ENCODE data around the gene NBPF1. TPM values are rescaled to one million over a fixed set of nuclear protein-coding genes. Genes with fewer than 3 reads are reported as not detected.
"Not testable (repeated sequence)": the region's sequence is repeated elsewhere in the genome, so short reads cannot be mapped to it uniquely, and the experiment has no call there.

The NBPF1 gene
- total and polyA plus RNA-seq, 2 donors (not counting 3 experiments of a cell fraction or from before 2014, with no cell fraction given) = 23.0 to 58.4 TPM

DNA sequence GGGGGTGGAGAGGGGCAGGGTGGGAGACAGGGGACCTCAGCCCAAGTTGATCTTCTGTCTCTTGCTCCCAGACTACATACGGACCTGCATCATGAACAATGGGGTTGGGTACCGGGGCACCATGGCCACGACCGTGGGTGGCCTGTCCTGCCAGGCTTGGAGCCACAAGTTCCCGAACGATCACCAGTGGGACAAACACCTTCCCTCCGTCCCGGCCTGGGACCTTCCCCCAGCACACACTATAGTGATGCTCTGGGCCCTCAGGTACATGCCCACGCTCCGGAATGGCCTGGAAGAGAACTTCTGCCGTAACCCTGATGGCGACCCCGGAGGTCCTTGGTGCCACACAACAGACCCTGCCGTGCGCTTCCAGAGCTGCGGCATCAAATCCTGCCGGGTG, 33.4 kb upstream of the NBPF1 start:
- H3K36me3 ChIP-seq (ENCODE audit: control insufficient read depth in 2 of 2, extremely low read depth in 1 of 2, insufficient read depth in 2 of 2, low read length in 2 of 2); dilution Hi-C loops (cut with MboI; ENCODE audit: extremely low pct_ligation_motif_present, low sequenced_read_pairs); H3K9ac ChIP-seq (replicated peaks; ENCODE audit: extremely low read depth, insufficient read depth, low read length); H3K27ac ChIP-seq (ENCODE audit: insufficient read depth, low read depth, low read length); POLR2A ChIA-PET; FAIRE-seq; H3K4me3 ChIP-seq (replicated peaks in 1 of 3; ENCODE audit: insufficient read depth in 1 of 3, low read depth in 1 of 3, low read length in 3 of 3); H3K4me1 ChIP-seq (ENCODE audit: control insufficient read depth, extremely low read depth, insufficient read depth, low read length); H2AFZ ChIP-seq (ENCODE audit: low read depth, low read length); H3K9me1 ChIP-seq (replicated peaks; ENCODE audit: control insufficient read depth, extremely low read depth, insufficient read depth, low read length); H3K9me3 ChIP-seq (replicated peaks; ENCODE audit: control insufficient read depth, insufficient read depth, low read length); BruUV-seq (replicated peaks); H3K27me3 ChIP-seq (ENCODE audit: control insufficient read depth in 2 of 2, insufficient read depth in 2 of 2, low read length in 2 of 2); H3K4me2 ChIP-seq (ENCODE audit: insufficient read depth, low read length); intact Hi-C loops (cut with micrococcal nuclease); DNase-seq (ENCODE audit: low read depth, low spot score); H4K20me1 ChIP-seq (replicated peaks; ENCODE audit: control insufficient read depth, extremely low read depth, insufficient read depth, low read length); CTCF ChIA-PET: not testable (repeated sequence)
- H3K79me2 ChIP-seq (ENCODE audit: control insufficient read depth, insufficient read depth, low read length) = peaks cover 15% of the 10 kb centered on the region

DNA sequence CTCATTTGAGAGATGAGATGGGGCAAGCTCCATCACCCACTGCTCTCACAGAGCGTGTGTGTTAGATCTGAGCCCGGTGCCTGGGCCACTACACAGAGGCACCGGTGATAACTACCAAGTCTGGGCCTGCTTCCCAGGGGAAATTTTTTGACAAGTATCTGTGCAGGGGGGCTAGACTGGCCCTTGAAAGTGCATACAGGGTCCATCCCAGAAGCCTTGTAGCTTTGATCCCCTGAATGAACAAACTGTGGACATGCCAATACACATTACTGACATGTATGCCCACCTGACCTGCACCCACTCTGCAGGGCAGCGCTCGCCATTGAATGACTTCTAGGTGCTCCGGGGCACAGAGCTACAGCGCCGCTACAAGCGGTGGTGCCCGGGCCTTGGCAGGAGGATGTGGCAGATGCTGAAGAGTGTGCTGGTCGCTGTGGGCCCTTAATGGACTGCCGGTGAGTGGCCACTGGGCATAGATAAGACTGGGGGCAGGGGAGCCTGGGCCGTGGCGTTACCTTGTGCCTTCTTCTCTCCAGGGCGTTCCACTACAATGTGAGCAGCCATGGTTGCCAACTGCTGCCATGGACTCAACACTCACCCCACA, 32.8 kb upstream of the NBPF1 start:
- BruUV-seq (replicated peaks); H3K9ac ChIP-seq (replicated peaks; ENCODE audit: extremely low read depth, insufficient read depth, low read length); POLR2A ChIA-PET; H3K9me3 ChIP-seq (replicated peaks; ENCODE audit: control insufficient read depth, insufficient read depth, low read length); intact Hi-C loops (cut with micrococcal nuclease); DNase-seq (ENCODE audit: low read depth, low spot score); H2AFZ ChIP-seq (ENCODE audit: low read depth, low read length); FAIRE-seq; CTCF ChIA-PET; H3K36me3 ChIP-seq (ENCODE audit: control insufficient read depth in 2 of 2, extremely low read depth in 1 of 2, insufficient read depth in 2 of 2, low read length in 2 of 2); dilution Hi-C loops (cut with MboI; ENCODE audit: extremely low pct_ligation_motif_present, low sequenced_read_pairs); H3K9me1 ChIP-seq (replicated peaks; ENCODE audit: control insufficient read depth, extremely low read depth, insufficient read depth, low read length); H3K4me3 ChIP-seq (replicated peaks in 1 of 3; ENCODE audit: insufficient read depth in 1 of 3, low read depth in 1 of 3, low read length in 3 of 3); H3K27ac ChIP-seq (ENCODE audit: insufficient read depth, low read depth, low read length); H3K4me1 ChIP-seq (ENCODE audit: control insufficient read depth, extremely low read depth, insufficient read depth, low read length); H3K27me3 ChIP-seq (ENCODE audit: control insufficient read depth in 2 of 2, insufficient read depth in 2 of 2, low read length in 2 of 2); H4K20me1 ChIP-seq (replicated peaks; ENCODE audit: control insufficient read depth, extremely low read depth, insufficient read depth, low read length); H3K4me2 ChIP-seq (ENCODE audit: insufficient read depth, low read length): not testable (repeated sequence)
- peaks cover 17% of the 10 kb centered on the region for H3K79me2 ChIP-seq (ENCODE audit: control insufficient read depth, insufficient read depth, low read length)

DNA sequence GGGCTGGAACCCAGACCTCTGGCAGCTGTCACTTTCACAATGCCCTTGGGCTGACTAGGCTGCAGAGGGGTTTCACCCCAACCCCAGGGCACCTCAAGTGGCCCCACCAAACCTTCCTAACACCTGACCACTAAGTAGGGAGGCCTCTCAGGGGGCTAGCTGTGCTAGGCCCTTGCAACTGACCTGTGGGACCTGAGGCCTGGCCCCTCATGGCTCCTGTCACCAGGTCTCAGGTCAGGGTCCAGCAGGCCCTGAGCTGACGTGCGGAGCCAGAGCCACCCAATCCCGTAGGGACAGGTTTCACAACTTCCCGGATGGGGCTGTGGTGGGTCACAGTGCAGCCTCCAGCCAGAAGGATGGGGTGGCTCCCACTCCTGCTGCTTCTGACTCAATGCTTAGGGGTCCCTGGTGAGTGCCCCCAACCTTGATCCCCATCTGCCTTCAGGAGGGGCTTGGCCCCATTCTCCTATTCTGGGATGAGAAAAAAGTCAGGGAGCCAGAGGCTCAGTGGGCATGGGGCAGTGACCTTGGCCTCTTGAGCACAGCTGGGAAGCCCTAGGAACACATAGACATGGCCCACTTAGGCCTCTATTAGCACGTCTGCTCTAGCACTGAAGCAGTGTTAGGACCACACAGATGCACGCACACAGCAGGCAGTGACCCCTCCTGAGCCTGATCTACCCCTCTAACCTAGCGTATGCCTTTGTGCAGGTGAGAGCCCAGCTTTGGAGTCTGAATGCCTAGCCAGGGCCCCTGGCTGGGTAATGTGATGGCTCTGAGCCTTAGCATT, 32.1 kb upstream of the NBPF1 start:
- H3K27me3 ChIP-seq (ENCODE audit: control insufficient read depth in 2 of 2, insufficient read depth in 2 of 2, low read length in 2 of 2); H3K4me1 ChIP-seq (ENCODE audit: control insufficient read depth, extremely low read depth, insufficient read depth, low read length); H3K4me3 ChIP-seq (replicated peaks in 1 of 3; ENCODE audit: insufficient read depth in 1 of 3, low read depth in 1 of 3, low read length in 3 of 3); BruUV-seq (replicated peaks); H3K9me1 ChIP-seq (replicated peaks; ENCODE audit: control insufficient read depth, extremely low read depth, insufficient read depth, low read length); POLR2A ChIA-PET; H3K9me3 ChIP-seq (replicated peaks; ENCODE audit: control insufficient read depth, insufficient read depth, low read length); H4K20me1 ChIP-seq (replicated peaks; ENCODE audit: control insufficient read depth, extremely low read depth, insufficient read depth, low read length); H3K36me3 ChIP-seq (ENCODE audit: control insufficient read depth in 2 of 2, extremely low read depth in 1 of 2, insufficient read depth in 2 of 2, low read length in 2 of 2); H3K27ac ChIP-seq (ENCODE audit: insufficient read depth, low read depth, low read length); FAIRE-seq; dilution Hi-C loops (cut with MboI; ENCODE audit: extremely low pct_ligation_motif_present, low sequenced_read_pairs); DNase-seq (ENCODE audit: low read depth, low spot score); H3K9ac ChIP-seq (replicated peaks; ENCODE audit: extremely low read depth, insufficient read depth, low read length): not testable (repeated sequence)
- intact Hi-C loops (cut with micrococcal nuclease) = loop anchor here (2.0 kb wide), 1 partner anchor 25 kb away; no protein-coding TSS in a partner anchor
- Histone ChIP-seq H3K79me2 (ENCODE audit: control insufficient read depth, insufficient read depth, low read length) (peaks cover 17% of the 10 kb centered on the region), H2AFZ (ENCODE audit: low read depth, low read length) (peak overlapping the region; percentile 76), H3K4me2 (ENCODE audit: insufficient read depth, low read length) (peak overlapping the region; percentile 34)
- CTCF ChIA-PET = interaction anchor here (1.4 kb wide), 1 partner anchor 25 kb away, joined by 6 read pairs; no protein-coding TSS in a partner anchor
